Lung (tissue), 12 donors: ENCODE results near the gene MESD. TPM values are rescaled to one million over a fixed set of nuclear protein-coding genes. Genes with fewer than 3 reads are reported as not detected.

Experiments used
- ATAC-seq: fragments of 200-7000 bp; cut with Tn5 transposase; one replicate; pipeline ENCODE4 v1.9.1; 2020; ENCODE audit warnings: moderate number of reproducible peaks; ENCODE audit not compliant: insufficient read depth, low FRiP score
- DNase-seq, 3 donors: peaks; one replicate each; pipeline ENCODE4 v3.0.0-alpha.2; 2013 to 2017
- H3K27ac ChIP-seq, 2 donors: one replicate each; pipeline ENCODE4 v1.5.1; 2013; ENCODE audit warnings: mild to moderate bottlenecking in 2 of 2, moderate library complexity in 2 of 2, control low read depth in 1 of 2, inconsistent platforms in 1 of 2, low read depth in 1 of 2, low read length in 1 of 2
- H3K27me3 ChIP-seq, 3 donors: one replicate each; pipeline ENCODE4 v1.5.1; 2013; ENCODE audit warnings: low read length in 2 of 3; ENCODE audit not compliant: control insufficient read depth in 3 of 3, insufficient read depth in 3 of 3
- H3K36me3 ChIP-seq, 4 donors: one replicate each; pipeline ENCODE4 v1.5.1; 2013; ENCODE audit warnings: low read length in 4 of 4, mild to moderate bottlenecking in 1 of 4, moderate library complexity in 1 of 4; ENCODE audit not compliant: control insufficient read depth in 4 of 4, insufficient read depth in 4 of 4
- H3K4me1 ChIP-seq, 5 donors: one replicate each; pipeline ENCODE4 v1.5.1; 2013; ENCODE audit warnings: low read length in 5 of 5, mild to moderate bottlenecking in 2 of 5, moderate library complexity in 1 of 5; ENCODE audit not compliant: control insufficient read depth in 5 of 5, insufficient read depth in 5 of 5
- H3K4me3 ChIP-seq: one replicate; pipeline ENCODE4 v1.5.1; 2013; ENCODE audit warnings: mild to moderate bottlenecking, control low read depth, moderate library complexity
- H3K9ac ChIP-seq, 2 donors: one replicate each; pipeline ENCODE4 v1.5.1; 2013; ENCODE audit warnings: low read length in 2 of 2, control low read depth in 1 of 2; ENCODE audit not compliant: insufficient read depth in 1 of 2
- H3K9me3 ChIP-seq, 4 donors: one replicate each; pipeline ENCODE4 v1.5.1; 2013; ENCODE audit warnings: low read length in 3 of 4, mild to moderate bottlenecking in 1 of 4, moderate library complexity in 1 of 4; ENCODE audit not compliant: control insufficient read depth in 4 of 4, insufficient read depth in 3 of 4
- WGBS, 2 donors: extraction: QIAGEN DNeasy Blood & Tissue Kit; methylation state at CpG; one replicate each; pipeline ENCODE4 v1.1.7; 2013; 5-methylcytosine and 5-hydroxymethylcytosine counted together
- polyA plus RNA-seq, 2 donors: library from polyadenylated mRNA; stranded (reverse); fragments of 200-250 nt; gene quantifications; one replicate each; pipeline ENCODE4 v1.2.1, GENCODE V29; 2013
- total RNA-seq, 2 donors: library from RNA; depleted of rRNA in 1 of 2; stranded (reverse); fragments of >200 nt in 1 of 2; gene quantifications; one replicate each; pipeline ENCODE4 v1.2.1, GENCODE V29; 2014 to 2021
- TF ChIP-seq, protein P1 (sequence below): IDR thresholded peaks from 2 replicates; pipeline ENCODE4 v1.5.1; 2012; ENCODE audit warnings: mild to moderate bottlenecking; ENCODE audit errors: control extremely low read depth, extremely low read depth
- donor health status: control.
- donor health status: control.
- donor health status: Bipolar disorder and iron deficiency.
- donor health status: healthy.
- donor health status: DM: yes; HTN: yes; CAD: no.

Gene MESD
- total and polyA plus RNA-seq, 4 donors: 15.3 to 26.4 (median 21.9) TPM

DNA sequence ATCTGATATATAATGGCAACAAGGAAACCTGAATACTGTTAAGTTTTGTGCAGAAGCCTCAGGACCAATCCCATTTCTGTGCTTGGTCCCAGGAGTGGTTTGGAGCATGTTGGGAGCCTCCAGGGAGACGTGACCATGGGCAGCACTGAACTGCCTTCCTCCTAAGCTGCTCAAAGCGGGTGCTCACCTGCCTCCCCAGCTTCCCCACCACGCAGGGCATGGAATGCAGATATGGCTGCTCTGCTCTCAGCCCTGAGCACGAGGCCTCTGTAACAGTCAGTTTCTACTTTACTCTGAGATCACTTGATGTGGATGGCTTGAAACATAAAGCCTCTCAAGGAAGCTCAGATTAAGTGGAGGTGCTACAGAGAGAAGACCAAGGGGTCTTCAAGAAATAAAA, 49.3 kb downstream of the MESD start:
- H3K36me3 ChIP-seq: peaks cover 2 to 37% (median 10%) of the 10 kb centered on the region in 4 donors
- 93 to 96% methylated on average over 4 of the region's 4 CpGs for WGBS, 2 donors
- H3K9me3 ChIP-seq: peaks cover 0 to 3% (median 0%) of the 10 kb centered on the region in 4 donors
- ATAC-seq (no peak), DNase-seq (no peak)
- TF ChIP-seq, protein P1, sequence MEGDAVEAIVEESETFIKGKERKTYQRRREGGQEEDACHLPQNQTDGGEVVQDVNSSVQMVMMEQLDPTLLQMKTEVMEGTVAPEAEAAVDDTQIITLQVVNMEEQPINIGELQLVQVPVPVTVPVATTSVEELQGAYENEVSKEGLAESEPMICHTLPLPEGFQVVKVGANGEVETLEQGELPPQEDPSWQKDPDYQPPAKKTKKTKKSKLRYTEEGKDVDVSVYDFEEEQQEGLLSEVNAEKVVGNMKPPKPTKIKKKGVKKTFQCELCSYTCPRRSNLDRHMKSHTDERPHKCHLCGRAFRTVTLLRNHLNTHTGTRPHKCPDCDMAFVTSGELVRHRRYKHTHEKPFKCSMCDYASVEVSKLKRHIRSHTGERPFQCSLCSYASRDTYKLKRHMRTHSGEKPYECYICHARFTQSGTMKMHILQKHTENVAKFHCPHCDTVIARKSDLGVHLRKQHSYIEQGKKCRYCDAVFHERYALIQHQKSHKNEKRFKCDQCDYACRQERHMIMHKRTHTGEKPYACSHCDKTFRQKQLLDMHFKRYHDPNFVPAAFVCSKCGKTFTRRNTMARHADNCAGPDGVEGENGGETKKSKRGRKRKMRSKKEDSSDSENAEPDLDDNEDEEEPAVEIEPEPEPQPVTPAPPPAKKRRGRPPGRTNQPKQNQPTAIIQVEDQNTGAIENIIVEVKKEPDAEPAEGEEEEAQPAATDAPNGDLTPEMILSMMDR: no peak
- no peak overlapping the region for H3K27ac ChIP-seq
- H3K4me3 ChIP-seq: no peak overlapping the region
- H3K27me3 ChIP-seq: no peaks in the 10 kb centered on the region
- no peaks in the 10 kb centered on the region for H3K4me1 ChIP-seq
- no peak overlapping the region for H3K9ac ChIP-seq

DNA sequence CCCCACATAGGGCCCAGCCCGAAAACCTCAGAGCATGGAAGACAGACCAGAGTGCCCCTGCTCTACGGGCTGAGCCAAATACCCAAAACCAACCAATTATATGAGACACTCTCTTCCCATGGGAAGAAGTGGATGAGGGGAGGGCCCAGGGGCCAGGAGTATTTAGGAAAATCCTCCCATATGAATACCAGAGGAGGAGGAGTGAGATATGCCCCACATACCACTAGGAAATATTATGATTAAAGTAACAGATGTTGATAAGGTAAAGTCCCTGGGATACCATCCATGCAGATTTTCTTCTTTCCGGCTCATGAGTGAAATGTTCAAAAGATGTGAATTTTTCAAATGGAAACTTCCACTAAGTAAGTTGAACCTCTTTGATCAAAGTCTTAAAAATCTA, 50.4 kb downstream of the MESD start:
- Histone ChIP-seq H3K9ac (no peak overlapping the region), H3K9me3 (peaks cover 0 to 3% (median 0%) of the 10 kb centered on the region in 4 donors), H3K4me3 (no peak overlapping the region), H3K4me1 (peaks cover 0 to 3% (median 0%) of the 10 kb centered on the region in 5 donors), H3K27me3 (no peaks in the 10 kb centered on the region), H3K27ac (no peak overlapping the region), H3K36me3 (peaks cover 1 to 34% (median 10%) of the 10 kb centered on the region in 4 donors)
- DNase-seq: no peak
- TF ChIP-seq, protein P1: no peak
- 97 to 100% methylated on average over 3 of the region's 3 CpGs for WGBS, 2 donors
- no peak for ATAC-seq

DNA sequence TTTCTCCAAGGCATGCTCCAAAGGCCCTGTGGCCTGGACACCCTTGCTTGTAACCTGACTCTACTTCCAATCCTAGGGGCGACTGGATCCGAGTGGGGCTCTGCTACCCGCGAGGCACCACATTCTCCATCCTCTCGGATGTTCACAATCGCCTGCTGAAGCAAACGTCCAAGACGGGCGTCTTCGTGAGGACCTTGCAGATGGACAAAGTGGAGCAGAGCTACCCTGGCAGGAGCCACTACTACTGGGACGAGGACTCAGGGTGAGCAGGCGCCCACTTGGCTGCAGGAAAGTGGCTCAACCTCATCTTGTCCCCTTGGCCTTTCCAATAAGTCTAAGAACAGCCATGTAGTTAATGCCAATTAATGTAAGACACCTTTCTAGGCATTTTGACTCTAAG, 51.9 kb downstream of the MESD start:
- Histone ChIP-seq H3K27ac (no peak overlapping the region), H3K4me3 (no peak overlapping the region), H3K36me3 (peaks cover 0 to 30% (median 9%) of the 10 kb centered on the region in 4 donors), H3K4me1 (peaks cover 0 to 9% (median under 1%) of the 10 kb centered on the region in 5 donors), H3K27me3 (no peaks in the 10 kb centered on the region), H3K9me3 (peaks cover 0 to 3% (median 0%) of the 10 kb centered on the region in 4 donors), H3K9ac (no peak overlapping the region)
- DNase-seq (no peak), ATAC-seq (no peak)
- 96 to 98% methylated on average over 12 of the region's 12 CpGs for WGBS, 2 donors
- TF ChIP-seq, protein P1: no peak
